KOPT-K1 (cell line): ENCODE measurements around the gene ZDHHC5.
"Not testable (repeated sequence)": the region's sequence is repeated elsewhere in the genome, so short reads cannot be mapped to it uniquely, and the experiment has no call there.

Experiments used
- H3K27ac ChIP-seq: fragments of 200-600 bp; sonication (generic); 2 replicates; pipeline ENCODE4 v1.5.1; 2016; ENCODE audit warnings: antibody characterized with exemption, mild to moderate bottlenecking, low read depth, low read length; ENCODE audit not compliant: poor library complexity, severe bottlenecking
- H3K36me3 ChIP-seq: fragments of 200-600 bp; sonication (generic); 2 replicates; pipeline ENCODE4 v1.5.1; 2017; ENCODE audit warnings: antibody characterized with exemption, mild to moderate bottlenecking, low read length, moderate library complexity; ENCODE audit not compliant: insufficient read depth
- H3K9me3 ChIP-seq: fragments of 200-600 bp; sonication (generic); 2 replicates; pipeline ENCODE4 v1.5.1; 2017; ENCODE audit warnings: antibody characterized with exemption, low read length, mild to moderate bottlenecking; ENCODE audit not compliant: insufficient read depth, poor library complexity, severe bottlenecking

Gene ZDHHC5

DNA sequence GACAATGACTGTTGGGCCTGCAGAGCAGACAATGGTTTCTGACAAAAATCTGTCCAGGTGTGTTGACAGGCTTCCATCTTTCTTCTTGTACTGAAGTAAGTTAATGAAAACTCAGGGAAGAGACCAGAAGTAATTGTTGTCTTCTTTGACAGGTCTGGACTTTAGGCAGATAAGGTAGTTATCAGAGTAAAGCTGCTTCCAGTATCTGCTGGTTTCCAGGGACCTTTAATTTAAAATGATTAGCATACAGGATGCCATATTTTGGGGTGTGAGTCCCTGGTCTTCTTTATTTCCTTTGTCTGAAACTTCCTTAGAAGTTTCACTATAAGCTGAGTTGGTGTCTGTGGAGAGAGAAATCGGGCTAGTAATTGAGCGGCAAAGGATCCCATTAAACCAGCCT, 45.9 kb downstream of the ZDHHC5 start:
- peak overlapping the region; percentile 85 for H3K27ac ChIP-seq
- peaks cover 20% of the 10 kb centered on the region for H3K36me3 ChIP-seq
- H3K9me3 ChIP-seq, result no peaks in the 10 kb centered on the region

GRCh38 chr11:57716726-57717125, 48.8 kb downstream of the ZDHHC5 start:
- H3K36me3 ChIP-seq, result peaks cover 36% of the 10 kb centered on the region
- H3K9me3 ChIP-seq, H3K27ac ChIP-seq: not testable (repeated sequence)

- no peak overlapping the region for H3K27ac ChIP-seq
- peaks cover 45% of the 10 kb centered on the region for H3K36me3 ChIP-seq
- H3K9me3 ChIP-seq, result no peaks in the 10 kb centered on the region
Measured at GRCh38 chr11:57727185-57727584, 59.3 kb downstream of the ZDHHC5 start.

- peaks cover 46% of the 10 kb centered on the region for H3K36me3 ChIP-seq
- H3K27ac ChIP-seq, result no peak overlapping the region
- H3K9me3 ChIP-seq, result no peaks in the 10 kb centered on the region
Measured at GRCh38 chr11:57728829-57729228, 60.9 kb downstream of the ZDHHC5 start.

DNA sequence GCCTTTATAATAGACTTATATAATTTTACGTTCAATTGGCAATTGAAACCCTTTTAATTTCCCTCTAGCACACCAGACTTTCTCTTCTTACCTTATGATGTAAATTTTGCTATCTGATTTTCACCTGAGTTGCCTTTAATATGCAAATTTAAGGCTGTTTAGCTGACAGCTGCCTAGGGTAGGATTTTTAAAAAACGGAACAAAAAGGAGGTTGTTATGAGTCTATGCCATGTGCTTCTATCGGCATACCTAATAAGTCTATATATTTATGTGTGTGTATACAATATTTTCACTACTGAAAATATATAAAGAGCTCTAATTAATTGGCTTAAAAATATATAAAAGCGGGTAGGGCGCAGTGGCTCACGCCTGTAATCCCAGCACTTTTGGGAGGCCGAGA, 61.6 kb downstream of the ZDHHC5 start:
- H3K9me3 ChIP-seq, result no peaks in the 10 kb centered on the region
- H3K27ac ChIP-seq, result no peak overlapping the region
- H3K36me3 ChIP-seq, result peaks cover 46% of the 10 kb centered on the region

- Histone ChIP-seq H3K36me3 (peaks cover 64% of the 10 kb centered on the region), H3K27ac (no peak overlapping the region), H3K9me3 (no peaks in the 10 kb centered on the region)
Measured at GRCh38 chr11:57732661-57733060, 64.7 kb downstream of the ZDHHC5 start.

GRCh38 chr11:57735619-57736298, 67.8 kb downstream of the ZDHHC5 start:
- Histone ChIP-seq H3K9me3 (no peaks in the 10 kb centered on the region), H3K27ac (no peak overlapping the region), H3K36me3 (peaks cover 78% of the 10 kb centered on the region)

DNA sequence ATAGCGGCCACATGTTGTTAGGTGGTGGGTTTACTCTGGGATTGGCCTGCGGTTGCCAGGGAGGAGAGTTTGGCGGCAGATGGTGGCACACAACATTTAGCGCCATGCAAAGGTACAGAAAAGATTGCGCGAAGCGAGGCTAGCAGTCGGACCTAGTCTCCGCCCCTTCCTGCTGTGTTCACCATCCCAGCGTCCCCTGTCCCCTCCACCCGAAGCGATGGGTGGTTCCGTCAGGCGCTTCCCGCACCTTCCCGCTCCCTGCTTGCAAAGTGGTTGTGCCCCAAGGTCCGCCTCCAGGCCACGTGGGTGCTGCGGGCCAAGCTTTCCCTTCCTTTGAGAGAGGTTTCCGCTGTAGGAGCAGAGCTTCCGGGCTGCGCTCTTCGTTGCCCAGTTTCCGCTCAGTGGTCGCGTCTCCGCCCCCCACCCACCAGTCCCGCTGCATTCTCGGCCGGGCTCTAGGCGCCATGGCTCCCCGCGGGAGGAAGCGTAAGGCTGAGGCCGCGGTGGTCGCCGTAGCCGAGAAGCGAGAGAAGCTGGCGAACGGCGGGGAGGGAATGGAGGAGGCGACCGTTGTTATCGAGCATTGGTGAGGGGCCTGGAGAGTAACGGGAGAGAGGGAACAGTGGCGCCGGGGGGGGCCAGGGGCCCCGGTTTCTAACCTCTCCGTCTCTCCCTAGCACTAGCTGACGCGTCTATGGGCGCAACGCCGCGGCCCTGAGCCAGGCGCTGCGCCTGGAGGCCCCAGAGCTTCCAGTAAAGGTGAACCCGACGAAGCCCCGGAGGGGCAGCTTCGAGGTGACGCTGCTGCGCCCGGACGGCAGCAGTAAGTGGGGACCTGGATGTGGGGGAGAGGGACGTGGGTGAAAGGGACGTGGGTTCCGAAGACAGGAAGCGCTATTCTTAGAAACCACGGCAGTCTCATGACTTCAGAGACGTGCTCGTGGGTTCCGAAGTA, 73.5 kb downstream of the ZDHHC5 start, which contains the start of gene SELENOH:
Gene SELENOH (plus strand): TSS at position 360 of the 955 bp plus-strand sequence. CDS start 105 bp downstream, at position 465.
- H3K9me3 ChIP-seq, result no peaks in the 10 kb centered on the region
- peaks cover 84% of the 10 kb centered on the region for H3K36me3 ChIP-seq
- peak within 1 kb of the TSS; percentile 90 for H3K27ac ChIP-seq

DNA sequence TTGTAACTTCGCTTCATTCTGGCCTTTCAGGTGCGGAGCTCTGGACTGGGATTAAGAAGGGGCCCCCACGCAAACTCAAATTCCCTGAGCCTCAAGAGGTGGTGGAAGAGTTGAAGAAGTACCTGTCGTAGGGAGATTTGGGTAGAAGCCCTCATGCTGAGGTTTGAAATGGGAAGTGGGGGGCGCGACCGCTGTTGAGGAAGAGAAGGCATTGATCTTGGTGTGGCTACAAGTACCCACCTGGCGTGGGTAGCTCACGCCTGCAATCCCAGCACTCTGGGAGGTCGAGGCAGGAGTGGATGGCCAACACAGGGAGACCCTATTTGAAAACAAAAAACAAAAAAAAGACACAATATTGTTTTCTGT, 74.2 kb downstream of the ZDHHC5 start:
- peak overlapping the region; percentile 90 for H3K27ac ChIP-seq
- H3K9me3 ChIP-seq, result no peaks in the 10 kb centered on the region
- peaks cover 84% of the 10 kb centered on the region for H3K36me3 ChIP-seq

GRCh38 chr11:57744357-57744756, 76.4 kb downstream of the ZDHHC5 start:
- H3K36me3 ChIP-seq, result peaks cover 70% of the 10 kb centered on the region
- H3K27ac ChIP-seq, result no peak overlapping the region
- H3K9me3 ChIP-seq, result no peaks in the 10 kb centered on the region

GRCh38 chr11:57745206-57745605, 77.3 kb downstream of the ZDHHC5 start:
- Histone ChIP-seq H3K27ac (no peak overlapping the region), H3K36me3 (peaks cover 61% of the 10 kb centered on the region), H3K9me3 (no peaks in the 10 kb centered on the region)

DNA sequence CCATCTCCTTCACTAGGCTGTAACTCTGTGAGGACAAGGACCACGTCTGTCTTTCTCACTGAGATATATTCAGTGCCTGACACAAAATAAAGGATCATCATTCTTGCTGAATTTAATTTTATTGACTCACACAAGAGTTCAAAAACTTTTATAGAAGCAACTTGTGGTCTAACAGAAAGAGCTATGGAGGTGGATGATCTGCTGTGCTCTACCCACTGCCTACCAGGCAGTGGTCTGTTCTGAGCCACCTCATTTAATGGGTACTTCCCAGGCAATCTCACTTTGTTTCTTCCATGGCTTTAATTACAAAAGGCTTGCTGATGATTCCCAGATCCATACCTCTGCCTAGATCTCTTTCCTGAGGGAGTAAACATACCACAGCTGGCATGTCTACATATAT, 79.0 kb downstream of the ZDHHC5 start:
- H3K36me3 ChIP-seq, result peaks cover 56% of the 10 kb centered on the region
- no peak overlapping the region for H3K27ac ChIP-seq
- H3K9me3 ChIP-seq, result no peaks in the 10 kb centered on the region
